Common myeloid progenitor, CD34-positive (primary cell): ENCODE measurements around the gene TFF3.
A peak's percentile ranks its signal among the peaks of the same experiment; 100 is the strongest.

Source experiments
- CTCF ChIA-PET: fragments of 350-600 bp; sonication (Branson Sonifier 250); formaldehyde crosslinking; loops from one replicate; lab custom pipeline; 2021; ENCODE audit warnings: antibody characterized with exemption; lab: Charles Lee
- POLR2A ChIA-PET: fragments of 350-600 bp; sonication (Branson Sonifier 250); formaldehyde crosslinking; loops from one replicate; lab custom pipeline; 2021; ENCODE audit warnings: antibody characterized with exemption; lab: Charles Lee
- DNase-seq, 3 donors: peaks; one replicate each; pipeline versions ENCODE4 v3.0.0 to v3.0.0-alpha.2; 2013
- H3K27ac ChIP-seq, 2 experiments: 1 replicate in 1 of 2; 2 replicates in 1 of 2; pipeline ENCODE4 v1.7.0; 2013; ENCODE audit warnings: inconsistent platforms in 2 of 2, low read length in 2 of 2, mild to moderate bottlenecking in 2 of 2, low read depth in 1 of 2, moderate library complexity in 1 of 2; ENCODE audit not compliant: severe bottlenecking in 2 of 2, insufficient read depth in 1 of 2, poor library complexity in 1 of 2
- H3K27me3 ChIP-seq, 5 experiments: replicated peaks in 2 of 5; 1 replicate in 3 of 5; 2 replicates in 2 of 5; pipeline versions ENCODE4 v1.6.1 to v1.7.0; 2013; ENCODE audit warnings: low read length in 4 of 5, mild to moderate bottlenecking in 2 of 5, moderate library complexity in 2 of 5, inconsistent platforms in 1 of 5; ENCODE audit not compliant: insufficient read depth in 5 of 5, control insufficient read depth in 4 of 5
- H3K36me3 ChIP-seq, 4 experiments: 1 replicate in 2 of 4; 2 replicates in 2 of 4; pipeline versions ENCODE4 v1.6.1 to v1.7.0; 2013; ENCODE audit warnings: low read length in 3 of 4, control low read depth in 1 of 4, mild to moderate bottlenecking in 1 of 4; ENCODE audit not compliant: control insufficient read depth in 4 of 4, insufficient read depth in 4 of 4
- H3K4me1 ChIP-seq, 4 experiments: 1 replicate in 3 of 4; 2 replicates in 1 of 4; pipeline versions ENCODE4 v1.6.1 to v1.7.1; 2013; ENCODE audit warnings: low read length in 3 of 4, mild to moderate bottlenecking in 3 of 4, control low read depth in 1 of 4, inconsistent platforms in 1 of 4, moderate library complexity in 1 of 4; ENCODE audit not compliant: control insufficient read depth in 4 of 4, insufficient read depth in 4 of 4; ENCODE audit errors: control extremely low read depth in 1 of 4
- H3K4me3 ChIP-seq, 7 experiments: 1 replicate in 4 of 7; 2 replicates in 3 of 7; pipeline versions ENCODE4 v1.5.1 to v1.7.0; 2013; ENCODE audit warnings: mild to moderate bottlenecking in 7 of 7, low read length in 6 of 7, moderate library complexity in 6 of 7, inconsistent platforms in 2 of 7, low read depth in 2 of 7, control low read depth in 1 of 7; ENCODE audit not compliant: insufficient read depth in 4 of 7, control insufficient read depth in 1 of 7; ENCODE audit errors: extremely low read depth in 1 of 7
- H3K9me3 ChIP-seq, 5 experiments: 1 replicate in 4 of 5; 2 replicates in 1 of 5; pipeline versions ENCODE4 v1.6.1 to v1.7.1; 2013; ENCODE audit warnings: low read length in 4 of 5, mild to moderate bottlenecking in 2 of 5, inconsistent platforms in 1 of 5, low read depth in 1 of 5, moderate library complexity in 1 of 5; ENCODE audit not compliant: control insufficient read depth in 4 of 5, insufficient read depth in 2 of 5; ENCODE audit errors: control extremely low read depth in 1 of 5
- WGBS: methylation state at CpG from one replicate; pipeline ENCODE4 v1.1.5; 2013; ENCODE audit not compliant: insufficient coverage; 5-methylcytosine and 5-hydroxymethylcytosine counted together

TFF3 gene

DNA sequence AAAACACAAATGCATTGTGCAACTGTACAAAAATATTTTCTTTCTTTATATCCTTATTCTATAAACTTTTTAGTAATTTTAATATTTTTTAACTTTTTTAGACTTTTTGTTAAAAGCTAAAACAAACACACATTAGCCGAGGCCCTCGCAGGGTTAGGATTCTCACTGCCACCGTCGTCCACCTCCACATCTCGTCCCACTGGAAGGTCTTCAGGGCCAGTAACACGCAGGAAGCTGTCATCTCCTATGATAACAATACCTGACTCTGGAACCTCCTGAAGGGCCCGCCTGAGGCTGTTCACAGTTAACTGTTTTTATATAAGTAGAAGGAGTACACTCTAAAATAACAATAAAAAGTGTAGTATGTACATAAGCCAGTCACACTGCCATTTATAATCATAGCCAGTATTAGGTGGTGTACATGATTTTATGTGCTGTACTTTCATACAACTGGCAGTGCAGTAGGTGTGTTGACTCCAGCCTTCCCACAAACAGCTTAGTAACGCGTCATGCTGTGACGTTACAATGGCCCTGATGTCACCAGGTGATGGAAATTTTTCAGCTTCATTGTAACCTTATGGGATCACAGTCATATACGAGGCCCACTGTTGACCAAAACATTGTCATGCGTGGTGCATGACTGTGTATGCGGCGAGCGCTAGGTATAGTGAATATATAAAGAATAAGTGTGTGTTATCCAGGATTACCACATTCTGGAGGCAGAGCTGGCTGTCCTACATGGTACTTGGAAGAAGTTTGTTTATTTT, 26.8 kb upstream of the TFF3 start:
- CTCF ChIA-PET: interaction anchor here (0.9 to 1.4 kb wide), 3 partner anchors 30 to 186 kb away, joined by 3 read pairs; no protein-coding TSS in a partner anchor
- WGBS: 98% methylated on average over 13 of the region's 15 CpGs
- no peaks in the 10 kb centered on the region for H3K9me3 ChIP-seq
- H3K4me1 ChIP-seq: peaks cover 0 to 9% (median 6%) of the 10 kb centered on the region in 4 experiments
- POLR2A ChIA-PET: no interaction called here
- H3K4me3 ChIP-seq: no peak overlapping the region
- H3K27me3 ChIP-seq: no peaks in the 10 kb centered on the region
- DNase-seq: no peak
- H3K36me3 ChIP-seq: no peaks in the 10 kb centered on the region
- H3K27ac ChIP-seq: no peak overlapping the region

DNA sequence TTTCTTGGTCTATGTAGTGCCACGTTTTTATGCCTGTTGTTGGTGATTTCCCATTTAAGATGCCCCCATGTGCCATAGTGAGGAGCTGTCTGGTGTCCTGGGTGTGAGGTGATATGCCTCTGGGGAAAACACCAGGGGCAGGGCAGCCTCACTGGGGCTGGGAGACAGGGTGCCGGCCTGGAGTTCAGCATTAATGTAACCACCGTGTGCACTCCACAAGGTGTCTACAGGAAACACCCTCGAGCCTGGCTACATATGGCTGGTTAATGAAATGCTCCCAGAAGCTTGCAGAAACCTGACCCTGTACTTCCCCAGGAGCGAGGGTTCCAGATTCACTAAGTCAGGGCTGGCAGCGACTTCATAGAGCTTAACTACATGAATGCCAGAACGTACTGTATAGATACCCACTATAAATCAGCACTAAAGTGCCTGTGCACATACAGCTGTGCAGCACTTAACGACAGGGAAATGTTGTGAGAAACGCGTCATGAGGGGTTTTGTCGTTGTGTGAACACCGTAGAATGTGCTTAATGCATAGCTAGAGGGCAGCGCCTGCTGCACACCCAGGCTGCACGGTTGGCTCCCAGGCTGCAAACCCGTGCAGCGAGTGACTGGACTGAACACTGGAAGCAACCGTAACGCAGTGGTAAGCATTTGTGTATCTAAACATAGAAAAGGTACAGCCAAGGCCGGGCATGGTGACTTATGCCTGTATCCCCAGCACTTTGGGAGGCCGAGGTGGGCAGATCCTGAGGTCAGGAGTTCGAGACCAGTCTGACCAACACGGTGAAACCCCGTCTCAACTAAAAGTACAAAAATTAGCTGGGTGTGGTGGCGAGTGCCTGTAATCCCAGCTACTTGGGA, 25.2 kb upstream of the TFF3 start:
- 95% methylated on average over 21 of the region's 24 CpGs for WGBS
- POLR2A ChIA-PET: no interaction called here

DNA sequence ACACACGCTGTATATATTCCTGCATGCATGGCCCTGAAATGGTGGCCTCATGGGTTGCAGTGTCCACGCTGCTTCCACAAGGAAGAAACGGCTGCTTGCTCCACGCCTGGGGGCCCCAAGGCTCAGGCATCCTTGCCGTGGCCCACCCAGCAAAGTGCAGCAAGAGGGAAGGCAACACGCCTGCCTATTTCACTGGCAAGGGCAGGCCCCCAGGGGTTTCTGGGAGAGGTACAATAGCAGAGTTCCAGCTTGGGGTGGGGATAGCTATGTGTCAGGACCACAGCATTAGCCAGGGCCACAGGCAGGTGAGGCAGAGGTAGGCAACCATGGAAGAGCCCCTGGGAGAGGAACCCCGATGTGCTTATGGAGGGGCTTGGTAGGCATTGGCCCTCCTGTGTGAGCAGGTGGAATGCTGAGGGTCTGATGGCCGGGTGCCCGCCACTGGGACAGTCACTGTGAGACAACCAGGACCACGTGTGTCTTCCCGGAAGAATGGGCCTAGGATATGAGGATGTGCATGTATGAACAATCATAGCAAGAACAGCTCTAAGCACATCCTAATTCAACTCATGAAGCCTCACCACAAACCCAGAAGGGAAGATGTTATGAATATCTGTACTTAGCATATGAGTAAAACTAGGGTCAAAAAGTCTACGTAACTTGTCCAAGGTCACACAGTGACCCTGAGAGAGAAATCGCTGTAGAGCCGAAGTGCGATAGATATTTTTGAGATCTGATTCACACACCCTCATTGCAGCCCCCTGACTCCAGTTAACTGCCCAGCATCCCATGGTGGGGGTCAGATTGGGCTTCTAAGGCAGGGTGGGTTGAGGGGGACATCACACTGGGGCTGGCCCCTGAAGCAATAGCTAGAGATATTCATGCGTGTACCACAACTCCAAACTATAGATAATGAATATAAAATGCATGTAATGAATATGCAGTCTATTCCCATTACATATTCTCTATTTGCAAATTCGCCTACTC, 23.8 kb upstream of the TFF3 start:
- ChIA-PET POLR2A (no interaction called here), CTCF (interaction anchor here (0.6 to 7.6 kb wide), 17 partner anchors 9 to 1312 kb away, joined by 3 to 43 read pairs (median 4); no protein-coding TSS in a partner anchor)
- Histone ChIP-seq H3K4me3 (no peak overlapping the region), H3K36me3 (no peaks in the 10 kb centered on the region), H3K27me3 (peaks cover 0 to 3% (median 0%) of the 10 kb centered on the region in 5 experiments), H3K9me3 (no peaks in the 10 kb centered on the region), H3K4me1 (peaks cover 0 to 9% (median 6%) of the 10 kb centered on the region in 4 experiments), H3K27ac (no peak overlapping the region)
- DNase-seq: no peak
- 99% methylated on average over 8 of the region's 17 CpGs for WGBS

More for the DNA sequence above, 25.2 kb upstream of the TFF3 start:
- Histone ChIP-seq H3K36me3 (no peaks in the 10 kb centered on the region), H3K4me3 (no peak overlapping the region), H3K27ac (no peak overlapping the region), H3K27me3 (peaks cover 0 to 3% (median 0%) of the 10 kb centered on the region in 5 experiments), H3K9me3 (no peaks in the 10 kb centered on the region), H3K4me1 (peaks cover 0 to 9% (median 6%) of the 10 kb centered on the region in 4 experiments)
- CTCF ChIA-PET: interaction anchor here (0.9 to 7.6 kb wide), 4 partner anchors 9 to 196 kb away, joined by 3 to 43 read pairs (median 5); no protein-coding TSS in a partner anchor
- no peak for DNase-seq

DNA sequence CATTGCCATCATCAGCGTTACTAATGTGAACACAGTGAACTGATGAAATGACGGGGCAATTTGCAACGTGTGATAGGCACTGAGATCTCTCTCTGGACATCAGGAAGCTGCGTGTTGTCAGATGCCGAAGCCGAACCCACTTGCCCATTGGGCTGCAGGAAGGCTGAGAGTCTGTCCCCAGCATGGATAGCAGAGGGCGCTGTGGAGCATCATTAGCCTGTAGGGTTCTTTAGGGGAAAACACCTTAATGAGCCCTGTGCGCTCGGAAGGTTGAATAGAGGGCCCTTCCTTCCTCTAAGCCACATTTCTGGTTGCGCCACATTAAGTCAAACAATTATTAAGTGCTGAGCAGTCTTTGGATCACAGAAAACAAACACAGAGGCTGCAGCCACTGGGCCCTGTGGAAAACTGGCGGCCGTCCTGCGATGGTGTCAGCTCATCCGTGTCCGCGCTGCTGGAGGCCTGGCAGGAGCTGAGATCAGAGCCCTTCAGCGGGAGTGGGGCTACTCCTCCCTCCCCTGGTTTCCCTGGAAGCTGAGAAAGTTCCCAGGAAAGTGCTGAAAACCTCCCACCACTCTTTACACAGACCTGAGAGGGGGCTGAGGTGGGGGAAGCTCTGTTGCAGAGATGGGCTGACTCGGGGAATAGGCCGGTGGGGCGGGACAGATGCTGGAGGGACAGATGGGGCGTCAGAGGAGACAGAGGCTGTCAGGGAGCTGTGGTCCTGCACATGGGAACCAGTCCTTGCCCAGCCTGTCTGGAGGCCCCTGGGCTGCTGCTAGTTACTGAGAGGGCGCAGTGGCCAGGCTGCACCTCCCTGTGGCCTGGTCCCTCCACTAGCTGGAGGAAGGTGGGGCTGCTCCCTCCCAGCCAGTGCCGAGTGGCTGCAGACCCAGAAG, 22.9 kb upstream of the TFF3 start:
- CTCF ChIA-PET: interaction anchor here (0.6 to 7.6 kb wide), 27 partner anchors 8 to 1313 kb away, joined by 3 to 43 read pairs (median 4); no protein-coding TSS in a partner anchor
- Histone ChIP-seq H3K27me3 (peaks cover 0 to 3% (median 0%) of the 10 kb centered on the region in 5 experiments), H3K4me3 (peak overlapping the region in 1 of 7 experiments; percentile 28), H3K36me3 (no peaks in the 10 kb centered on the region), H3K9me3 (no peaks in the 10 kb centered on the region), H3K27ac (no peak overlapping the region), H3K4me1 (peaks cover 0 to 9% (median 6%) of the 10 kb centered on the region in 4 experiments)
- WGBS: 50% methylated on average over 19 of the region's 23 CpGs
- POLR2A ChIA-PET: interaction anchor here (0.6 to 0.7 kb wide), 2 partner anchors 193 to 871 kb away, joined by 3 to 5 read pairs; no protein-coding TSS in a partner anchor
- DNase-seq: peak; percentile 81 to 94 (median 91)

DNA sequence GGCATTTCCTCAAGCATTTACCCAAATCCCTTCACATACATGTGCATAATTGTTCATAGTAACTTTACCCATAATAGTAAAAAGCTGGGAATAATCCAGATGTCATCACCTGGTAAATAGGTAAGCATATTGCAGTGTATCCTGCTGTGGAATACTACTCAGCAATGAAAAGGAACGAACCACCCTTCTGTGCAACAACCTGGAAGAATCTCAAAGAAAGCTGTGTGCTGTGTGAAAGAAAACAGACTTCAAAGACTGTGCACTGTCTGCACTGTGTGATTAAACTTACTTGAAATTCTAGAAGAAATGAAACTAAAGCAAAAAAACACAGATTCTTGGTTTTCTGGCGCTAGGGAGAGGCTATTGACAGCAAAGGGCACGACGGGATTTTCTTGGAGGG, 22.1 kb upstream of the TFF3 start:
- WGBS: 92% methylated on average over 4 of the region's 4 CpGs
- no peak overlapping the region for H3K4me3 ChIP-seq
- H3K36me3 ChIP-seq: no peaks in the 10 kb centered on the region
- H3K9me3 ChIP-seq: peaks cover 0 to 4% (median 3%) of the 10 kb centered on the region in 5 experiments
- ChIA-PET CTCF (interaction anchor here (1.0 to 7.6 kb wide), 20 partner anchors 11 to 201 kb away, joined by 3 to 43 read pairs (median 3); no protein-coding TSS in a partner anchor), POLR2A (interaction anchor here (0.6 to 0.7 kb wide), 2 partner anchors 192 to 870 kb away, joined by 3 to 5 read pairs; no protein-coding TSS in a partner anchor)
- H3K27ac ChIP-seq: no peak overlapping the region
- DNase-seq: peak in 1 of 3 donors; percentile 7
- peaks cover 0 to 5% (median 0%) of the 10 kb centered on the region in 5 experiments for H3K27me3 ChIP-seq
- H3K4me1 ChIP-seq: peaks cover 0 to 9% (median 6%) of the 10 kb centered on the region in 4 experiments
